Activated CD4-positive, CD25-positive, alpha-beta regulatory T cell treated with anti-CD3 and anti-CD28 coated beads, Interleukin-2, amount 50 U/mL, for 24 hours (primary cell): Measurements from ENCODE around the gene GRM7.

ENCODE experiments used
- ATAC-seq, 2 donors: fragments of 150-1000 bp; cut with Tn5 transposase; one replicate each; pipeline ENCODE4 v1.10.0; 2021; ENCODE audit warnings: mild to moderate bottlenecking in 1 of 2, moderate library complexity in 1 of 2

The GRM7 gene

GRCh38 chr3:7512048-7512447 is 651.1 kb downstream of the GRM7 start:
- ATAC-seq, result no peak

GRCh38 chr3:7518026-7518425 is 657.1 kb downstream of the GRM7 start:
- no peak for ATAC-seq

GRCh38 chr3:7518456-7518855 is 657.5 kb downstream of the GRM7 start:
- no peak for ATAC-seq

- ATAC-seq, result no peak
Observed at GRCh38 chr3:7520059-7520458, 659.1 kb downstream of the GRM7 start.

- no peak for ATAC-seq
Observed at GRCh38 chr3:7520593-7520992, 659.7 kb downstream of the GRM7 start.

GRCh38 chr3:7536510-7536909 is 675.6 kb downstream of the GRM7 start:
- no peak for ATAC-seq

GRCh38 chr3:7536921-7537320 is 676.0 kb downstream of the GRM7 start:
- ATAC-seq, result no peak

GRCh38 chr3:7543294-7543880 is 682.5 kb downstream of the GRM7 start:
- no peak for ATAC-seq

GRCh38 chr3:7545334-7545733 is 684.4 kb downstream of the GRM7 start:
- ATAC-seq, result no peak

GRCh38 chr3:7546253-7546652 is 685.3 kb downstream of the GRM7 start:
- ATAC-seq, result no peak

- no peak for ATAC-seq
Observed at GRCh38 chr3:7547826-7548225, 686.9 kb downstream of the GRM7 start.

GRCh38 chr3:7562892-7563291 is 702.0 kb downstream of the GRM7 start:
- ATAC-seq, result no peak

GRCh38 chr3:7565574-7565973 is 704.7 kb downstream of the GRM7 start:
- ATAC-seq, result no peak

- no peak for ATAC-seq
Observed at GRCh38 chr3:7567160-7567559, 706.2 kb downstream of the GRM7 start.

GRCh38 chr3:7568526-7569184 is 707.7 kb downstream of the GRM7 start:
- ATAC-seq, result no peak

- no peak for ATAC-seq
Observed at GRCh38 chr3:7573330-7573729, 712.4 kb downstream of the GRM7 start.

GRCh38 chr3:7574435-7574834 is 713.5 kb downstream of the GRM7 start:
- no peak for ATAC-seq

- no peak for ATAC-seq
Observed at GRCh38 chr3:7576071-7576470, 715.2 kb downstream of the GRM7 start.

GRCh38 chr3:7576506-7576905 is 715.6 kb downstream of the GRM7 start:
- no peak for ATAC-seq

- ATAC-seq, result no peak
Observed at GRCh38 chr3:7577513-7577912, 716.6 kb downstream of the GRM7 start.

GRCh38 chr3:7581831-7582230 is 720.9 kb downstream of the GRM7 start:
- ATAC-seq, result no peak

- ATAC-seq, result no peak
Observed at GRCh38 chr3:7585052-7585451, 724.1 kb downstream of the GRM7 start.

GRCh38 chr3:7588236-7588635 is 727.3 kb downstream of the GRM7 start:
- ATAC-seq, result no peak

- no peak for ATAC-seq
Observed at GRCh38 chr3:7589526-7589925, 728.6 kb downstream of the GRM7 start.

GRCh38 chr3:7602297-7602696 is 741.4 kb downstream of the GRM7 start:
- no peak for ATAC-seq
